CD4-positive, alpha-beta T cell treated with Interleukin-2 at 100 ng/mL for 4 hours (primary cell): ENCODE measurements around the gene GALR2.
"Not testable (repeated sequence)": the region's sequence is repeated elsewhere in the genome, so short reads cannot be mapped to it uniquely, and the experiment has no call there.

Source experiments
- DNase-seq: peaks from one replicate; pipeline ENCODE4 v3.0.0-alpha.2; 2020; ENCODE audit warnings: low spot score

GALR2 gene

GRCh38 chr17:76050538-76051467 is 23.8 kb upstream of the GALR2 start:
- DNase-seq, result no peak

GRCh38 chr17:76051561-76051960 is 23.0 kb upstream of the GALR2 start:
- no peak for DNase-seq

GRCh38 chr17:76053246-76054111 is 21.1 kb upstream of the GALR2 start:
- DNase-seq, result no peak

GRCh38 chr17:76054112-76054476 is 20.5 kb upstream of the GALR2 start:
- DNase-seq, result no peak

GRCh38 chr17:76056882-76057281 is 17.7 kb upstream of the GALR2 start:
- no peak for DNase-seq

GRCh38 chr17:76058264-76058663 is 16.3 kb upstream of the GALR2 start:
- not testable (repeated sequence) for DNase-seq

GRCh38 chr17:76063875-76064546 is 10.6 kb upstream of the GALR2 start:
- DNase-seq, result peak; percentile 47

GRCh38 chr17:76065775-76066174 is 8.8 kb upstream of the GALR2 start:
- no peak for DNase-seq

GRCh38 chr17:76071531-76072147 is 2.9 kb upstream of the GALR2 start:
- no peak for DNase-seq

GRCh38 chr17:76072148-76072858 is 2.3 kb upstream of the GALR2 start, which contains the start of gene SRP68:
Gene SRP68, minus strand, starts transcription at chr17:76072517. Its CDS starts 26 bp downstream, at chr17:76072491.
- DNase-seq, result peak; percentile 89

GRCh38 chr17:76075364-76076145 is 974 bp downstream of the GALR2 start:
- DNase-seq, result no peak

- DNase-seq, result no peak
These were observed 1.7 kb downstream of the GALR2 start for GRCh38 chr17:76076146-76076764.

GRCh38 chr17:76076765-76077583 is 2.4 kb downstream of the GALR2 start:
- no peak for DNase-seq

GRCh38 chr17:76077584-76078110 is 3.1 kb downstream of the GALR2 start:
- DNase-seq, result no peak

GRCh38 chr17:76078370-76078769 is 3.8 kb downstream of the GALR2 start:
- DNase-seq, result not testable (repeated sequence)

- DNase-seq, result no peak
These were observed 4.4 kb downstream of the GALR2 start, which contains the start of gene ZACN for GRCh38 chr17:76078860-76079534. Gene ZACN, plus strand, starts transcription at chr17:76079182. Its CDS starts 83 bp downstream, at chr17:76079265.

GRCh38 chr17:76079535-76079955 is 5.0 kb downstream of the GALR2 start:
- DNase-seq, result no peak
